Choroid plexus epithelial cell (primary cell): ENCODE measurements around the gene GYS1.

Experiments
- DNase-seq: peaks from one replicate; pipeline ENCODE4 v3.0.0-alpha.2; 2010; ENCODE audit warnings: low read depth
- H3K4me3 ChIP-seq: 2 replicates; pipeline ENCODE4 v1.5.1; 2011; ENCODE audit warnings: low read depth, mild to moderate bottlenecking, control low read depth, low read length, moderate library complexity
- TF ChIP-seq, protein P1 (sequence below): conservative IDR thresholded peaks from 2 replicates; pipeline ENCODE4 v1.5.1; 2011; ENCODE audit warnings: low read depth, mild to moderate bottlenecking, control low read depth, inconsistent platforms, low read length, moderate library complexity

Gene GYS1

DNA sequence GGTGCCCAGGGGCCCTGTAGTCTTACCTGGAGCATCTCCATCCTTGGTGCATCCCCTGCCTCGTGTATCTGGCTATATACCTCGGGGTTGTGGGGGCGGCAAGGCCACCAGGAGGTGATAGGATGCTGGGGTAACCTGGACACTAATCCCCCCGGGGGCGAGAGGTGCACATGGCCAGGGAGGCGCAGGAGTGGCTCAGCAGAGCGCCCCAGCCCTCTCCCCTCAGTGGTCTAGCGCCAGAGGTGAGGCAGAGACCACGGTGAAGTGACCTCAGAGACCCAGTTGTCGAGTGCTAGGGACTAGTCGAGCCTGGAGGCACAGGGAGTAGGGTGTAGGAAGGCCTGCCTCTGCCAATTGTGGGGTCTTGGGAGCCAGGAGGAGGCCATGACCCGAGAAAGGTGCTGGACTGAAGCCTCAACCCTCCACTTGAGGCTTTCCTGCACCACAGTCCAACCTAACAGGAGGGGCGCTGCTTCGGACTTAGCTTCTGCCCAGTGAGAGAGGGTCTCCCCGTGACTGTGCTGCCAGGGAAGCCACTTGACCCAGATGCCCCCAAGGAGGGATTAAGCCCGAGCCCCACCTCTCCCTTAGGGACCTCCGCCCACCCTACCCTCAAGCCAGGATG is 24.0 kb upstream of the GYS1 start, which contains the start of gene LHB:
Gene LHB (minus strand): TSS at position 51 of the 625 bp plus-strand sequence. CDS start 10 bp downstream, at position 41.
- no peak for DNase-seq
- peak within 1 kb of the TSS; percentile 47 for H3K4me3 ChIP-seq
- TF ChIP-seq, protein P1, sequence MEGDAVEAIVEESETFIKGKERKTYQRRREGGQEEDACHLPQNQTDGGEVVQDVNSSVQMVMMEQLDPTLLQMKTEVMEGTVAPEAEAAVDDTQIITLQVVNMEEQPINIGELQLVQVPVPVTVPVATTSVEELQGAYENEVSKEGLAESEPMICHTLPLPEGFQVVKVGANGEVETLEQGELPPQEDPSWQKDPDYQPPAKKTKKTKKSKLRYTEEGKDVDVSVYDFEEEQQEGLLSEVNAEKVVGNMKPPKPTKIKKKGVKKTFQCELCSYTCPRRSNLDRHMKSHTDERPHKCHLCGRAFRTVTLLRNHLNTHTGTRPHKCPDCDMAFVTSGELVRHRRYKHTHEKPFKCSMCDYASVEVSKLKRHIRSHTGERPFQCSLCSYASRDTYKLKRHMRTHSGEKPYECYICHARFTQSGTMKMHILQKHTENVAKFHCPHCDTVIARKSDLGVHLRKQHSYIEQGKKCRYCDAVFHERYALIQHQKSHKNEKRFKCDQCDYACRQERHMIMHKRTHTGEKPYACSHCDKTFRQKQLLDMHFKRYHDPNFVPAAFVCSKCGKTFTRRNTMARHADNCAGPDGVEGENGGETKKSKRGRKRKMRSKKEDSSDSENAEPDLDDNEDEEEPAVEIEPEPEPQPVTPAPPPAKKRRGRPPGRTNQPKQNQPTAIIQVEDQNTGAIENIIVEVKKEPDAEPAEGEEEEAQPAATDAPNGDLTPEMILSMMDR = no peak

DNA sequence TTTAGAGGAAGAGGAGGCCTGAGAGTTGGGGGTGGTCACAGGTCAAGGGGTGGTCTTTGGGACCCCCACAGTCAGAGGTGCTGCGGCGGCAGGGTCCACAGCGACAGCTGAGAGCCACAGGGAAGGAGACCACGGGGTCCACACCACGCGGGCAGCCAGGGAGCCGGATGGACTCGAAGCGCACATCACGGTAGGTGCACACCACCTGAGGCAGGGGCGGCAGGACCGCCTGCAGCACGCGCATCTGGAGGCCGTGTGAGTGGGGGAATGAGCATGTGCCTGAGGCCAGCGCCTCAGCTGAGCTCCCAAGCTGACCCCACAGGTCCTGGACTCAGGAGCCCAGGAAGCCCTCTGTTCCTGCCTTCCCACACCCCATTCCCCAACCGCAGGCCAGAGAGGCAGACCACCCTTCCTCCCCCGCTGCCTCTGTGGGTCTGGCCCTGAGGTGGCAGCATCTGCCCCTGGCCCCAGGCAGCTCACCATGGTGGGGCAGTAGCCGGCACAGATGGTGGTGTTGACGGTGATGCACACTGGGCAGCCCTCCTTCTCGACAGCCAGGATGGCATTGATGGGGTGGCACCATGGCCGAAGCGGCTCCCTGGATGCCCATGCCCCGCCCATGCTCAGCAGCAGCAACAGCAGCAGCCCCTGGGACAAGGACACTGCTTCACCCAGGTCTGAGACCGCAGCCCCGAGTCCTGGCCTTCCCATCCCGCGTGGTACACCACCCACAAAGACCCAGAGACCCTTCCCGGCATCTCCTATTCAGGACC is 23.1 kb upstream of the GYS1 start:
- TF ChIP-seq, protein P1 = no peak
- H3K4me3 ChIP-seq = no peak overlapping the region
- no peak for DNase-seq

DNA sequence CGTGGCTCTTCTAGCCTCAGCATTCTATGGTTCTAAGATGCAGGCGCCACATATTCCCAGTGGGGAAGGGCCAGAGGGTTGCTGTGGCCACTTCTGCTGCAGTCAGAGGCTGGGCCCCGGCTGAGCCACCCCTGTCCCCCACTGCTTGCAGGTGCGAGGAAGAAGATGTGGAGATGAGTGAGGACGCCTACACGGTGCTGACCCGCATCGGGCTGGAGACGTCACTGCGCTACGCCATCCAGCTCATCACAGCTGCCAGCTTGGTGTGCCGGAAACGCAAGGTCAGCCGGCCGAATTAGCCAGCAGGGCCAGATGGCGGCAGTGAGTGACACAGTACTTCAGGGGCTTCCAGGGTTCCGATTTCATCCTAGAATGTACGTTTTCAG is 21.8 kb upstream of the GYS1 start:
- TF ChIP-seq, protein P1 = no peak
- DNase-seq = no peak

DNA sequence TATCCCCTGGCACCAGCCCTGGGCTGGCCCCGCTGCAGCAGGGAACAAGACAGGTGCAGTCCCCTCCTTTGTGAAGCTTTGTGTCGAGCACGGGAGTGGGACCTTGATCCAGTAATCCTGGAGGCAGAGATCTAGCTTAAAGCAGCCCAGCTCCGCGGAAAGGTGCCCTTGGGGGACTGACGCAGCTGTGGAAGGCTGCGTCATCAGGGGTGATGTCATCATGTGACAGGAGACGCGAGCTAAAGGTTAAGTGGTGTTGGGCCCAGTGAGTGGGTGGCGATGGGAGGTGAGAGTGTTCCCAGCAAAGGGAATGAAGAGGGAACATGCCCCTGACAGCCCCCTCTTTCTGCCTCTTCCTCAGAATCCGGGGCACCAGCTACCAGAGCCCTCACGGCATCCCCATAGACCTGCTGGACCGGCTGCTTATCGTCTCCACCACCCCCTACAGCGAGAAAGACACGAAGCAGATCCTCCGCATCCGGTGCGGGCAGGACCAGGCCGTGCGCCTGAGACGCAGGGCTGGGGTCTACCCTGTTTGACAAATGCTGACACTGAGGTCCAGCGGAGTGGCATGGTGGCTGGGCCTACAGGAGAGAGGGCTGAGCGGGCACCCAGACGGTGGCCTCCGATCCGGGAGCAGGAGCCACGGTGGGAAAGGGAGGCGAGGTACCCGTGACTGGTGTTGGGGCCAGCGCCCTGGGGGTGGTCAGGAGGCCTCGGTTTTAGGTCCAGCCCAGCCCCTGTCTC is 21.2 kb upstream of the GYS1 start:
- no peak for DNase-seq
- TF ChIP-seq, protein P1 = no peak
- no peak overlapping the region for H3K4me3 ChIP-seq

More for the DNA sequence above, 21.8 kb upstream of the GYS1 start:
- no peak overlapping the region for H3K4me3 ChIP-seq

DNA sequence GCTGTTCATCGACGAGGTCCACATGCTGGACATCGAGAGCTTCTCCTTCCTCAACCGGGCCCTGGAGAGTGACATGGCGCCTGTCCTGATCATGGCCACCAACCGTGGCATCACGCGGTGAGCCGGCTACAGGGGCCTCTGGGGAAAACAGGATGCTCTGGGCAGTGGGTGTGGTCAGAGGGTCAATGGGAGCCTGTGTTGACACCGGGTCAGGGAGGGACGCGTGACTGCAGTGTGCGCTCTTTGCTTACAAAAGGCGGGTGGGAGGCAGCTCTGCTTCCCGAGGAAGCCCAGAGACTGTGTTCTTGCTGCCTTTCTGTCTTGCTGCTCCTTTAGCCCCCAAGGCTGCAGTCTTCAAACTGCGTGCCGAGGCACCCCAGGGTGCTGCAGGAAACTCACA is 18.1 kb upstream of the GYS1 start:
- DNase-seq = no peak
- no peak overlapping the region for H3K4me3 ChIP-seq
- TF ChIP-seq, protein P1 = no peak

DNA sequence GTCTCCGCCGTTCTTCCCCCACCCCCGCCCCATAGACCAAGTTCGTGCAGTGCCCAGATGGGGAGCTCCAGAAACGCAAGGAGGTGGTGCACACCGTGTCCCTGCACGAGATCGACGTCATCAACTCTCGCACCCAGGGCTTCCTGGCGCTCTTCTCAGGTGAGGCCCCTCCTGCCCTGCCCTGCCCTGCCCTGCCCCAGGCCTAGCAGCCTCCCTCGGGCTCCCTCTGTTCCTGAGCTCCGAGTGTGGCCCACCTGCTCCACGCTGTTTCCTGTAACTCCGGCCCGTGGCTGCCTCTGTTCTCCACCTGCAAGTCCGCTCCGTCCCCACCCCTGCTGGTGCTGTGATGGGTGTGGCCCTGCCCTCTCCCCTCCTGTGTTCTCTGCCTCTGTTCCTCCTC is 17.3 kb upstream of the GYS1 start:
- TF ChIP-seq, protein P1 = no peak
- DNase-seq = no peak
- no peak overlapping the region for H3K4me3 ChIP-seq
